GM21423 (cell line): ENCODE results near the gene CACNA1B.
"Not testable (repeated sequence)": the region's sequence is repeated elsewhere in the genome, so short reads cannot be mapped to it uniquely, and the experiment has no call there.

Experiments used
- ATAC-seq: cut with Tn5 transposase; IDR thresholded peaks from one replicate; pipeline ENCODE4 v1.9.1; 2021; ENCODE audit warnings: mild to moderate bottlenecking, moderate library complexity; ENCODE audit not compliant: unreplicated experiment

CACNA1B gene

DNA sequence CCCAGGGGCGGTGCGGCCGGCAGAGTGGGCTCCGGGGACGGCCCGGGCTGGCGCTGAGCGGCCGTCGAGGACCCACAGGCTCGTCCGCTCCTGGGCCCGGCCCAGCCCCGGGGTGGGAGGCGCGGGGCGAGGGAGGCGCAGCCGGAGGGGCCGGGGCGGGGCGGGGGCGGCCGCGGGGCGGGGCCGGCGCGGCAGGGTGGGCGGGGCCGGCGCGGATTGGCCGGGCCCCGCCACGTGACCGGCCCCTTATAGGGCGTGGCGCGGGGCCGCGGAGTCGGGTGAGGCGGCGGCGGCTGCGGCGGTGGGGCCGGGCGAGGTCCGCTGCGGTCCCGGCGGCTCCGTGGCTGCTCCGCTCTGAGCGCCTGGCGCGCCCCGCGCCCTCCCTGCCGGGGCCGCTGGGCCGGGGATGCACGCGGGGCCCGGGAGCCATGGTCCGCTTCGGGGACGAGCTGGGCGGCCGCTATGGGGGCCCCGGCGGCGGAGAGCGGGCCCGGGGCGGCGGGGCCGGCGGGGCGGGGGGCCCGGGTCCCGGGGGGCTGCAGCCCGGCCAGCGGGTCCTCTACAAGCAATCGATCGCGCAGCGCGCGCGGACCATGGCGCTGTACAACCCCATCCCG is at the start of gene CACNA1B:
CACNA1B (plus strand) TSS at position 277 of the 617 bp plus-strand sequence; CDS start at position 429, 152 bp downstream.
- not testable (repeated sequence) for ATAC-seq

GRCh38 chr9:137827908-137828526 is 49.6 kb upstream of the CACNA1B start:
- ATAC-seq = no peak

GRCh38 chr9:137828527-137829259 is 48.9 kb upstream of the CACNA1B start:
- ATAC-seq = no peak

DNA sequence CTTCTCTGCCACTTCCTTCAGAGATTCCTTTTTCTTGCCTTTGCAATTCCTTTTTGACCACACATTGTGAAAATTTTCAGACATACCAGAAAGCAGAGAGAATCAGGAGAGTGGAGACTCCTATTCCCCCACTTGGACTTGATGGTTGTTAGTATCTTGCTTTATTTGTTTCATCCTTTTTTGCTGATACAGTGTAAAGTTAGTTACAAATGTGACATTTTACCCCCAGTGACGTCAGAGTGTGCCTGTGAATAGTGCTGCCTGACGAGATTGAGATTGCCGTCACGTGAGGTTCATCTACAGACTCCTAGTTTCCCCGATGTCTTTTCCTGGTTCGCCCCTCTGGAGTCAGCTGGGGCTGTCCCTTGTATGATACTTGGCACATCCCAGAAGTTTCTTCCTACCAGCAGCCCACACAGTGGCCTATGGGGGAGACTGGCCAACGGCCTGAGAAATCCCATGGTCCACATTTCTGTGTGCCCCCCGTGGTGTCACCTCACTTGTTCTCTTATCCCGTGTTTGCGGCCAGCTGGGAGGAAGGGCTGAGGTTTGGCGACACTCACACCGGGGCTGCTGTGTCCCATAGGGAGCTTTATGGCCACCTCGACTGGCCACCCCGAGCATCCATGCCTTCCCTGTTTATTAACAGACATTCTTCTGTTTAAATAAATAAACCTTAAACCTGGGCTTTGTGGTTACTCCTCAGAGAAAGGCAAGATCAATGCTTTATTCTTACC is 48.2 kb upstream of the CACNA1B start:
- no peak for ATAC-seq

GRCh38 chr9:137832191-137832700 is 45.3 kb upstream of the CACNA1B start:
- ATAC-seq = no peak

GRCh38 chr9:137832830-137833590 is 44.6 kb upstream of the CACNA1B start:
- ATAC-seq = no peak

DNA sequence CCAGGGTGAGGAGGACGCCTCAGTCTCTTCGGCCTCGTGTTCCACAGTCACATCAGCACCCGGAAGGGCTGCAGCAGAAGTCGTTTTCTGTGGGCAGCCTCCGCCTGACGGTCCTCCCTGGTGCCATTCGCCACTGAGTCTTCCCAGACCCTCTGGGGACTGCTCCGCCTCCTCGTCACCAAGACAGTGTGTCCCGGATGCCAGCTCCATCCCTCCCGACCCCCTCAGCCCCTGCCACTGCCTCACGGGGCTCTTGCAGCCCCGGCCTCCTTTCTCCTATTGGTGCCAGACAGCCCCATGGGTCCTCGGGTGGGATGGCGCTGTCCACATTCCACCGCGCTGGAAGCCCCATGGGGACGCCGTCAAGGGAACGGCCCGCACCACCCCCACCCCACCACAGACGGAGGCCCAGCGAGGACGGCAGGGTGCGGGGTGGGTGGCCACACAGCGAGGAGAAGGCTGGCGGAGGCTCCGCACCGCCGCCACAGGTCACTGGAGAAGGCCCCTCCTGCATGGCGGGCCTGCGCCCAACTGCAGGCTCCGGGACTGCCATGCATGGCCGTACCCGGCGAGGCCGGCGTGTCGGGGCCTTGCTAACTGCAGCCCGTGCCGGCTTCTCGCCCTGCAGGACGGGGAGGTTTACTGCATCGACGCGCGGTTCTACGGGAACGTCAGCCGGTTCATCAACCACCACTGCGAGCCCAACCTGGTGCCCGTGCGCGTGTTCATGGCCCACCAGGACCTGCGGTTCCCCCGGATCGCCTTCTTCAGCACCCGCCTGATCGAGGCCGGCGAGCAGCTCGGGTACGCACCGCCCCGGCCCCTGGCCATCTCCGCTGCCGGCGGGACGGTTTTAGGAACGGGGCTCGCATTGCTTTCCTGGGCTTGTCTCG is 43.6 kb upstream of the CACNA1B start:
- no peak for ATAC-seq

DNA sequence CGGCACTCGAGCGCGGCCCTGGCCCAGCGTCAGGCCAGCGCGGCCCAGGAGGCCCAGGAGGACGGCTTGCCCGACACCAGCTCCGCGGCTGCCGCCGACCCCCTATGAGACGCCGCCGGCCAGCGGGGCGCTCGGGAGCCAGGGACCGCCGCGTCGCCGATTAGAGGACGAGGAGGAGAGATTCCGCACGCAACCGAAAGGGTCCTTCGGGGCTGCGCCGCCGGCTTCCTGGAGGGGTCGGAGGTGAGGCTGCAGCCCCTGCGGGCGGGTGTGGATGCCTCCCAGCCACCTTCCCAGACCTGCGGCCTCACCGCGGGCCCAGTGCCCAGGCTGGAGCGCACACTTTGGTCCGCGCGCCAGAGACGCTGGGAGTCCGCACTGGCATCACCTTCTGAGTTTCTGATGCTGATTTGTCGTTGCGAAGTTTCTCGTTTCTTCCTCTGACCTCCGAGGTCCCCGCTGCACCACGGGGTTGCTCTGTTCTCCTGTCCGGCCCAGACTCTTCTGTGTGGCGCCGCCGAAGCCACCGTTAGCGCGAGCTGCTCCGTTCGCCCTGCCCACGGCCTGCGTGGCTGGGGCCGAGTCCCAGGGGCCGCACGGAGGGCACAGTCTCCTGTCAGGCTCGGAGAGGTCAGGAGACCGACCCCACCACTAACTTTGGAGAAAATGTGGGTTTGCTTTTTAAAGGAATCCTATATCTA is 42.6 kb upstream of the CACNA1B start:
- no peak for ATAC-seq

- ATAC-seq = no peak
Observed at GRCh38 chr9:137836151-137836830, 41.3 kb upstream of the CACNA1B start.

DNA sequence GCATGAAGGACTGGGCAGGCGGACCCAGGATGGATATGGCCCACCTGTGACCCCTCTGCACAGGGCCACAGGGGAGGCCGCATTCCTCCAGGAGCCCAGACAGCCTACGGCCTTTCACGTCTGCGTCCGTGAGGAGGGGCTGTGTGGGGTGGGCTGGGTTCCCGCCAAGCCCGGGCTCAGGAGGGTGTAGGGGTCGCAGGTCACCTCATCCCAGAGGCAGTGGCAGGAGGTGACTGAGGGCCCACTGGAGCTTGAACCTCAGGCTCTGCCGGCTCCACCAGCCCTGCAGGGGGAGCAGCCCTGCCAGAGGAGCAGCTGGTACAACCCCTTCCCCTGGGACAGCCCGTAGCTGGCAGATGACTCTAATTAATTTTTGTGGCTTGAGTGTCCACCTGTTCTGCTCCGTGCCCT is 40.7 kb upstream of the CACNA1B start:
- ATAC-seq = no peak

DNA sequence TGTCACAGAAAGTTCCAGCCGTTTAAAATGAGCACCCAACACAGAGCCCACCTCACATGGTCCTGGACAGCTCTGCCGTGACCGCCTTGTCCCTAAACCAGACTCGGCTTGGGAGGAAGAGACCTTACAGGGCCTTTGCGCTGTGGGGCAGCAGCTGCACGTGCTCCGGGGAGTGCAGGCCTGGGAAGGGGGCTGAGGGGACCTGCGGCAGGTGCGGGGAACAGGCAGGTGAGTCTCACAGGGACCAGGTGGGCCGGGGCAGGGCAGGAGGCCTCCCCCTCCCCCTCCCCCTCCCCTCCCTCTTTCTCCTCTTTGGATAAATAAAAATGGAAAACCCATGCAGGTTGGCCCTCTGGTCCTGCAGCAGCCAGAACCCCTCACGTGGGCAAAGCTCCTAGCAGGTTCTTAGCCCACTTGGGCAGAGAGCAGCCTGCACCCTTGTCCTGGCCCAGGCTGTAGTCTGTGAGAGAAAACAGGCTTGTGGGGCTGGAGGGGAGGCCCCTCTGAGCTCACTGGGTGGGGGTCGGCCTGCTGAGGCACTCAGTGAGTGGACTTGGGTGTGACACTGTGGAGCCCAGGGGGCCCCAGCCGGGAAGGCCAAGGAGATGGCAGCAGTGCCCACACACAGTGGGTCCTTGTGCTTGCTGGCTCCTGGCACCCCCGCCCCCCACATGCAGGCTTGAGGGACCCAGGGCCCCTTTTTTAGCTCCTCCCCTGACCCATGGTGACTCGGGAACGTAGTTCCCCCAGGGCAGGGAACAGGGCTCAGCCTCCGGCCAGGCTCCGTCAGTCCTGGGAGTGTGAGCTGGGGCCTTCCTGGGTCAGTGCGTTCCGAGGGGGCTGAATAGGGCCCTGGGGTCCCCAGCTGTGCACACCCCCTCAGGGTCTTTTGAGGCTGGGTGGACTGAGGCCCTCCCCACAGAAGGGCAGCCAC is 40.0 kb upstream of the CACNA1B start:
- ATAC-seq = no peak

GRCh38 chr9:137838576-137838975 is 39.0 kb upstream of the CACNA1B start:
- ATAC-seq = no peak

- ATAC-seq = no peak
Observed at GRCh38 chr9:137843355-137843754, 34.2 kb upstream of the CACNA1B start.

- no peak for ATAC-seq
Observed at GRCh38 chr9:137851516-137852267, 25.9 kb upstream of the CACNA1B start.

DNA sequence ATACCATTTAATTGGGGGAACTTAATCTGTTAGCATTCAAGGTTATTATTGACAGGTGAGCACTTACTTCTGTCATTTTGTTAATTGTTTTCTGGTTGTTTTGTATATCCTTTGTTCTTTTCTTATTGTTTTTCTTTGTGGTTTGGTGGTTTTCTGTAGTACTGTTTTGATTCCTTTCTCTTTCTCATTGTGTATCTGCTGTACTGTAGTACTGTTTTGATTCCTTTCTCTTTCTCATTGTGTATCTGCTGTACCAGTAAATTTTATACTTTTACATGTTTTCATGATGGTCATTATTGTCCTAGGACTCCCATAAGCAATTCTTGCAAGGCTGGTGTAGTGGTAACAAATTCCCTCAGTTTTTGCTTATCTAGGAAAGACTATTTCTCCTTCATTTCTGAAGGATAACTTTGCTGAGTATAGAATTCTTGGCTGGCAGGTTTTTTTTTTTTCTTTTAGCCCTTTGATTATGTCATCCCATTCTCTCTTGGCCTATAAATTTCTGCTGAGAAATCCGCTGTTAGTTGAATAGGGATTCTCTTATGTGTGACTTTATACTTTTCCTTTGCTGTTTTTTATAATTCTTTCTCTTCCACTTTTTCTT is 24.1 kb upstream of the CACNA1B start:
- no peak for ATAC-seq

- no peak for ATAC-seq
Observed at GRCh38 chr9:137860361-137860760, 17.2 kb upstream of the CACNA1B start.
